HG02610 (cell line): ENCODE results near the gene RHD.
"Not testable (repeated sequence)": the region's sequence is repeated elsewhere in the genome, so short reads cannot be mapped to it uniquely, and the experiment has no call there.

Experiments
- ATAC-seq: cut with Tn5 transposase; IDR thresholded peaks from one replicate; pipeline ENCODE4 v1.9.1; 2021; ENCODE audit warnings: mild to moderate bottlenecking, moderate library complexity; ENCODE audit not compliant: unreplicated experiment

Gene RHD

DNA sequence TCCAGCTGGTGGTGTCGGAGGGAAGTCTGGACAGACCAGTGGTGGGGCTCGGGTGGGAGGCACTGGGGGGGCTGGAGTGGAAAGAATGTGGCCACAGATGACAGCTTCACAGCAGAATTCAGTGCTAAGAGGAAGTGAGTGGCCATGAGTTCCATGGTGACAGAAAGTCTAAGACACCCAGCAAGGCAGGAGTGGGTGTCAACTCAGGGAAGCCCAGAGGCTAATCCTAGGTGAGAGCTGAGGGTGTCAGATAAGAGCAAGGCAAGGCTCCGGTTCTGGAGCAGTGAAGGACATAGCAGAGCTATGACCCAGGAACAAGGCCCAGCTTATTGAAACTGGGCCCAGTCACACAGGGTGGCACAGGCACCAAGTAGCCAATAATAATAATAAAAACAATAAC lies 30.0 kb downstream of the RHD start:
- not testable (repeated sequence) for ATAC-seq

DNA sequence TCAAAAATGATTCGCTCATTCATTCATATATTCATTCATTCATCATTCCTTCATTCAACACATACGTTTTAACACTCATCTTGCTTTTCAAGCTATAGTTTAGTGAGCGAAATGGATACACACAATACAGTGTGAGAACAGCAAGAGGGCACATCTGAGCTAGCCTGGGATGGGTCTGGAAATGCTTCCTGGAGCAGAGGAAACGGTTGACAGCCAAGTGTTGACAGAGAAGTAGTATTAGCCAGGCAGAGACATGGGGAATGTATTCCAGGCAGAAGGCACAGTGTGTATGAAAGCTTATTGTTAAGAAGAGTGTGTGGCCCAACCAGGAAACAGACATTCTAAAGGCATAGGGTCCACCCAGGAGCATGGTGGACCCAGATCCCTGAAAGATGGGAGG lies 32.6 kb downstream of the RHD start:
- not testable (repeated sequence) for ATAC-seq

DNA sequence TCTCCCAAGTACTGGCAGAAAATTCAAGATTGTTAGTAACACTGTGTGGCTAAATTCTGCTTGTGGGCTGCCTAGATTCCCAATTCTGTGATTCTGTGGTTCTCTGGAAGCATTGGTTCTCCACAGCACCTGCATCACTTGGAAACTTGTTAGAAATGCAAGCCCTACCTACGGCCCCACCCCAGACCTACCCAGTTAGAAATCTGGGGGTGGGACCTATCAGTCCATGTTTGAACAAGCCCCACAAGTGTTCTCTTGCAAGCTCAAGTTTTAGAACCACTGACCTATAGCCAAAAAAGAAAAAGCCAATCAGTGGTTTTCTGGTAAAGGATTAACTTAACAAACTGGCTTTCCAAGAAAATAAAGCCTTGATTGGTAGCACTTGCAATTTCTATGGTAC lies 35.9 kb downstream of the RHD start:
- not testable (repeated sequence) for ATAC-seq

DNA sequence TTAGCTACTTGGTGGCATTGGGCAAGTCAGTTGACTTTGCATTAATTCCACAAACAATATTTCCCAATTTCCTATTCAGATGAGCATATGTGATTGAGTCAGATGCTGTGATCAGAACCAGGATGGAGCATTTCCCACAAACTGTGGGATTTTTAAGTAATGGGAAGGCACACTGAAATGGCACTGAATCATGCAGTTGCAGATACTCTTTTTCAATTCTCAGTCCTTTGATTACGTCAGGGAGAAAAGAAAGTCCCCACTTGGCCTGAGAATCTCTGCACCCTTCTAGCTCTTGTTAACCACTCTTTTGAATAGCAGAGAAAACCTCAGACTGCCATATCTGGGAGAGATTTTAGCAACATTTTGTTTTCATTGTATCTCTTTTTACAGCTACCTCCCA lies 36.8 kb downstream of the RHD start:
- peak; percentile 39 for ATAC-seq

DNA sequence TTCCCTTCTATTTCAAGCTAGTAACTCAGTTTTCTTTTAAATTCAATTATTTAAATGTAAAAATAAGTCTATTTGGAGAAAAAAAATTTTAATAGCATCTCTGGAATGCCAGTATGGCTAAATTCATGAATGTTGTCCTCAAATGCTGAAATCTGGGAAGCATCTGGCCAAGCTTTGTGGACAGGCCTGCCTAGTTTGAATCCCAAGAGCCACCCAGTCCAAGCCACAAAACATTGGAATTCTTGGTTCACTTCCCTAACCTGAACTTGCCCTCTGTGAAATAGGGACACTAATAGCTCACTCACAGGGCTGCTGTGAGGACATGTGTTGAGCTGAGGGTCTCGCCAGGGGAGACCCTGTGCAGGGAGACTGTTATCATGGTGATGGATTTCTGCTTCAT lies 37.2 kb downstream of the RHD start:
- not testable (repeated sequence) for ATAC-seq

DNA sequence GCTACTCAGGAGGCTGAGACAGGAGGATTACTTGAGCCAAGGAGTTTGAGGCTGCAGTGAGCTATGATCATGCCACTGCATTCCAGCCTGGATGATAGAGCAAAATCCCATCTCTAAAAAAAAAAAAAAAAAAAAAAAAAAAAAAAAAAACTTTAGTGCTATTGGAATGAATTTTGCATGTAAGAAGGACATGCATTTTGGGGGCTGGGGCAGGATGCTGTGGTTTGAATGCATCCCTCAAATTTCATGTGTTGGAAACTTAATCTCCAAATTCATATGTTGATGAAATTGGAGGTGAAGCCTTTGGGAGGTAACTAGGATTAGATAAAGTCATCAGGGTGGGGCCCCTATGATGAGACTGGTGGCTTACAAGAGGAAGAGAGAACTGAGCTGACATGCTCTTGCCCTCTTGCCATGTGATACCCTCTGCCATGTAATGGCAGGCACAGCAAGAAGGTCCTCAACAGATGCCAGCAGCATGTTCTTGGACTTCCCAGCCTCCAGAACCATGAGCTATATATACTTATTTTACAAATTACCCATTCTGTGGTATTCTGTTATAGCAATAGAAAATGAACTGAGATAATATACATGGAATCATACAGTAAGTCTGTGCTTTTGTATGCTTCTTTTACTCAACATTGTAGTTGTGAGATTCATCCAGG lies 40.6 kb downstream of the RHD start:
- not testable (repeated sequence) for ATAC-seq

DNA sequence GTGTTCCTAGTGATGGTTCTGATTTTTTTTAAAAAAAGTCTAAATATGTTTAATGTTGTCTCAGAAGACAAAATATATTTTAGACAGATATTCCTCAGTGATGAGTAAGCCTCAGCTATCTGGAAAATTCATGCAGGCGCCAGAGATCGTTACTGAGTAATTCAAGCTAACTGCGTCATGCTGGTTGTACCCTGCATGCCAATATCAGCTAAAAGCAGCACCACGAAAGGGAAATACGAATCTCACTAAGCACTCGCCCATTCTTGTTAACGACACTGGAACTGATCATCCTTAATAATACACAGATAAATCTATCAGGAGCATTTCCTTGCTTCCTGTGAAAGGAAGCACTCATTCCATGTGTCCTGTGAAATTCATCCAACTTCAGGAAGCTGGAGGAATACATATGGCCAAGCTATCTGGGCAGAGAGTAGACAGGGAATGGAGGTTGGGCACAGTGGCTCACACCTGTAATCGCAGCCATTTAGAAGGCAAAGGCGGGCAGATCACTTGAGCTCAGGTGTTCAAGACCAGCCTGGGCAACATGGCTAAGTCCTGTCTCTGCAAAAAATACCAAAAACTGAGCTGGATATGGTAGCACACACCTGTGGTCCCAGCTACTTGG lies 48.1 kb downstream of the RHD start:
- not testable (repeated sequence) for ATAC-seq

DNA sequence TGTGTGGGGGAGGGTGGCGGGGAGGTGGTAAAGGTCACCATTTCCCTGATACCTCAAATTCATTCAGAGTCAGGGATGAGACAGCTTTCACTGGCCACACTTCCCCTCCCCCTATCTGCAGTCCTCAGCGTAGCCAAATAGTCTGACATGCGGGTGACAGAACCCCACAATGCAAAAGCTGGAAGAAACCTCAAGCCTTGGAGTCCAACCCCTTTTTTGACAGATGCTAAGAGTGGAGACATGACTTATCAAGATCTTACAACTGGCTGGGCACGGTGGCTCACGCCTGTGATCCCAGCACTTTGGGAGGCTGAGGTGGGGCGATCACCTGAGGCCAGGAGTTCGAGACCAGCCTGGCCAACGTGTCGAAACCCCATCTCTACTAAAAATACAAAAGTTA lies 49.8 kb downstream of the RHD start:
- ATAC-seq = not testable (repeated sequence)

DNA sequence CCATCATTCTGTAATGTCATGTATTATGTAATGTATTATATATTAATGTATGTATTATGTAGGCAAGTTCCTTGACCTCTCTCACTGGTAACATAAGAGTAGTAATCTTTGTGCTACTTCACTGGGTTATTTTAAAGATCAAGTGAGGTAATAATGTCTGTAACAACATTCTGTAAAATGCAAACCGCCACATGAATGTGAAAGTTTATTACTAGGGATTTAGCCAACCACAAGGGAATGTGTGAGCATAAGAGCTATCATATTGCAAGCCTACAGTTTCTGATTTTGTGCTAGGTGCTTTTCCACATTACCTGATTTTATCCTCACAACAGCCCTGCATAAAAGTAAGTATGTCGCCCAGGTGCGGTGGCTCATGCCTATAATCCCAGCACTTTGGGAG lies 52.1 kb downstream of the RHD start:
- not testable (repeated sequence) for ATAC-seq

DNA sequence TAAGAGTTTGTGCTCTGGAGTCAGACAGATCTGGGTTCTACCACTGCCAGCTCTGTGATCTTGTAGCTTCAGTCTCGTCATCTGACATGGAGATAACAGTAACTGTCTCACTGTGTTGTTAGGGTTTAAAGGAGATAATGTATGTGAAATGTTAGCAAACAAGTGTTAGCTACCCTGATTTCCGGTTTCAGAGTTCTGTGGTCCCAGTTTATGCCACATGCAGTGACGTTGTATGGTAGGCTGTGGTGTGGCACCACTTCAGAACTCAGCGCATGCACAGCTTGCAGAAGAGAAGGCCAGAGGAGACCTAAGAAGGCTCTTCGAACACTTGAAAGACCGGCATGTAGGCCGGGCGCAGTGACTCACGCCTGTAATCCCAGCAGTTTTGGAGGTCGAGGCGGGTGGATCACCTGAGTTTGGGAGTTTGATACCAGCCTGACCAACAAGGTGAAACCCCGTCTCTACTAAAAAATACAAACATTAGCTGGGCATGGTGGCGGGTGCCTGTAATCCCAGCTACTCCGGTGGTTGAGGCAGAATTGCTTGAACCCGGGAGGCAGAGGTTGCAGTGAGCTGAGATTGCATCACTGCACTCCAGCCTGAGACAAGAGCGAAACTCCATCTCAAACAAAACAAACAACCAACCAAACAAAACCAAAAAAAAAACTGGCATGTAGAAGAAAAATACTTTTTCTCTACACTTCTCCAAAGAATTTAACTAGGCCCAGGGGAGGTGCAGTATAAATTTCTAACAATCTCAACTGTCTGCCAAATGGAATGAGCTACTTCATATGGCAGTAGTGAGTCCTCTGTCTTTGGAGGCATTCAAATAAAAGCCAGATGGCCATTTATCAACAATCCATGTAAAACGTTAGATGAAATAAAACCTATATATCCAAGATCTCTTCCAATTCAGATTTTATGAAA lies 55.8 kb downstream of the RHD start:
- ATAC-seq = not testable (repeated sequence)

DNA sequence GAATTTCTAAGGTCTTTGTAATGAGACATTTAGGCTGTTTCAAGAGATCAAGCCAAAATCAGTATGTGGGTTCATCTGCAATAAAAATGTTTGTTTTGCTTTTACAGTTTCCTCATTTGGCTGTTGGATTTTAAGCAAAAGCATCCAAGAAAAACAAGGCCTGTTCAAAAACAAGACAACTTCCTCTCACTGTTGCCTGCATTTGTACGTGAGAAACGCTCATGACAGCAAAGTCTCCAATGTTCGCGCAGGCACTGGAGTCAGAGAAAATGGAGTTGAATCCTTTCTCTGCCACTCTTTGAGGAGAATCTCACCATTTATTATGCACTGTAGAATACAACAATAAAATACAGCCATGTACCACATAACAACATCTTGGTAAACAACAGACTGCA lies 56.5 kb downstream of the RHD start:
- not testable (repeated sequence) for ATAC-seq

DNA sequence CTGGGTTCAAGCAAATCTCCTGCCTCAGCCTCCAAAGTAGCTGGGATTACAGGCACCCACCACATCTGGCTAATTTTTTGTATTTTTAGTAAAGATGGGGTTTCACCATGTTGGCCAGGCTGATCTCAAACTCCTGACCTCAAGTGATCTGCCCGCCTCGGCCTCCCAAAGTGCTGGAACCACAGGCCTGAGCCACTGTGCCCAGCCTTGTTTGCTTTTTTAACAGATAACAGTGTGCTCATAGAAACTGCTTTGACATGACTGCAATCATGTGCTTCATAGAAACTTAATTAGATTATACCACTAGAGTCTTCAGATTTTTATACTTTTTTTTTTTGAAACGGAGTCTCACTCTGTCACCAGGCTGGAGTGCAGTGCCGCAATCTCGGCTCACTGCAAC lies 57.0 kb downstream of the RHD start:
- not testable (repeated sequence) for ATAC-seq

DNA sequence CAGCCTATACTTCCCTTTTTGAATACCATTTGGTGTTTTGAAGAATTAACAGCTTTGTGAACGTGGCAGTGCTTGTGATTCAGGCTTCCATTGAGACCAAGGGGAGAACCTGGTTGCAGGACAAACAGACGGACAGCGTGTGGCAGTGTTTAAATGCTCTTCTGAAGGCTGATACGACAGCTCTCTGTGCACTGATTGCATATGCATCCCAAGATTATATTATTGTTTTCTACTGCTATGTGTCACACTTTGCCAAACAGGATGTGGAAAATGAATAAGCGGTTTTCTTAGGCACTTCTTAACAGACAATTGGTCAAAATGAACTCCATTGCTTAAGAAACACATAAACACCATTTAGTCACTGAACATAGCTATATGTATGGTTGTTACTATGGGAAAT lies 57.6 kb downstream of the RHD start:
- ATAC-seq = not testable (repeated sequence)

DNA sequence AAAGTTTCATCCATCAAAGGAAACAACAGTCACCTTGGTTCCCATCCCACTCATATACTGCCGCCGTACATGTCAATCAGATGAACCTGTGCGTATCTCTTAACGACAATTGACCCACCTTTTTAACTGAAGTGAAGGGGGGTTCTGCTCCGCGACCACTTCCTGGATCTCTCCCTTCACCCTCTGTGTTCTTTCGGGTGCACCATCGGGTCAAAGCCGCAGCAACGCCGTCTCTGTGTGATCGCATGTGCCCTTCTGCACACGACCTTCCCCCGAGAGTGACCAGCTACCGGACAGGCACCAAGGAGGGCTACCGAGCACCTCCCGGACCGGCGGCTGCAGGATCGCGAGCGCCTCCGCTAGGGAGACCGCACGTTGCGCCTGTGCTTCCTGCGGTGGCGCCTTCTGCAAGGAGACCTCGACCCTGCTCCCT lies 64.6 kb downstream of the RHD start:
- ATAC-seq = peak; percentile 35

DNA sequence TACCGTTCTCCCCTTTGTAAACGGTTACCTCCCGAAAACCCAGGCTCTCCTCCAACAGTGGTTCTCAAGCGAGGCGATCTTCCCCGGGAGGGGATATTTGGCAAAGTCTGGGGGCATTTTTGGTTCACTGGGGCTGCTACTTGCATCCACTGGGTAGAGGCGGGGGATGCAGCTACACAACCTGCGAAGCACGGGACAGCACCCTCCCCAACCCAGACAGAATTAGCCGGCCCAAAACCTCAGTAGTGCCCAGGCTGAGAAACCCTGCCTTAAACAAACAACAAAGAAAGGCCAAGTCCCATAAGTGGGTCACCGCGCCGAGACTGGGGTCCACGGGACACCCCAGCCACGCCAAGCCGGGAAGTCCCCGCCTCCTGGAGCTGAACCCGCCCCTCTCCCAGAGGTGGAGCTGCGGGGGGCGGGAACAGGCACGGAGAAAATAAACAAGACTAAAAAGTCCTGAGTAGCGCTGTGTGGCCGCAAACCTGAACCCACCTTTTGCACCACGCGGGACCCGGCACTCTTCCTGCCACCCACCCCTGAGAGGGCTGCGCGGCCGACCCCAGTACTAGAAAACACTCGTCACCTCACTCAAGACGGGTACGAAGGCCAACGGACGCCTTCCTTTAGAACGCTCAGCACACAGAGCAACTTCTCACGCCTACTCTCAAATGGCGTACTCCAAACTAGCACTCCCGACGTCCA lies 65.3 kb downstream of the RHD start:
- ATAC-seq = peak; percentile 44

DNA sequence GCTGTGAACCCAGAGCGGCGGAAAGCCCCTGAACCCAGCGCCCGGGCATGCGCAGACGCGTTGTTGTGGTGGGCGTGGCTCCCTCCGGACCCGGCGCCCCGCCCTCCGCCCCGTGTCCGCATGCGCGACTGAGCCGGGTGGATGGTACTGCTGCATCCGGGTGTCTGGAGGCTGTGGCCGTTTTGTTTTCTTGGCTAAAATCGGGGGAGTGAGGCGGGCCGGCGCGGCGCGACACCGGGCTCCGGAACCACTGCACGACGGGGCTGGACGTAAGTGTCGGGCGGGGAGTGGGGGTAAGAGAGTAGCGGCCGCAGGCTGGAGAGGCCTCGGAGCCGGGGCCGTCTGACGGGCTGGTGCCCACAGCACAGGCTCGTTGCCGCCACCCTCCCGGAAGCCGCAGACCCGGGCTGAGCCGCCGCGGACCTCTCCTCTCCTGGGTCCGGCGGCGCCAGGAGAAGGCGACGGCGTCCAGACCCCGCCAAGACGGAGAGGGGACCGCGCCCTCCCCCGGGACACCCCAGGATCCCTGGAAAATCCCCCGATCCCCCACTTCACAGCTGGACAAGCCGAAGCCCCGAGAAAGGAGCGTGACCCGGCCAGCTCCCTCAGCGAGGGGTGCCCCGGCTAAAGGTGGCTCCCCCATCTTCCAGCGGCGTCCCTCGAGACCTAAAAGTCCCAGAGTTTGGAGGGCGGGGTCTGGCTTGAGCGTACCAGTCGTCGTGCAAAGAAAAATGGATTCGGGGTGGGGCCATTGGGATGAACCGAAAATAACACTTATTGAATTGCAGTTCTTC lies 66.1 kb downstream of the RHD start, which contains the start of gene TMEM50A:
Gene TMEM50A, plus strand, starts transcription at position 147 of the 794 bp plus-strand sequence. CDS start 2,153 bp downstream, outside the sequence.
- peak; percentile 59 for ATAC-seq

DNA sequence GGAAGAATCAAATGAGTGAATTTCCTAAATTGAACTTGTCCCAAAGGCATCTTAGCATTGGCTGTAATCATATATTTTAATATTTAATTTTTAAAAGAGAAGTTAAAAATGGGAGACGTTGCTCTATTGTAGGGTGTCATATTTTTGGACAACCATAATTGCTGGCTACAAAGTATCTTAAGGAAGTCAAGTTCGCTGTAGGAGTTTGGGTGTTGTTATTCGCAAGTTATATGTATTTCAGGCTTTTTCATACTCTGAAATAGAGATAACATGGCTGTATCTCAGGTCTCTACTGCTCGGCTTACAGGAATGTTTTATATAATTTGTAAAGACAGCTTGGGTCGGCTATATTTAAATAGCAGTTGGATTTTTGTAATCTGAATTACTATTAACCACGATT lies 66.7 kb downstream of the RHD start:
- ATAC-seq = no peak

DNA sequence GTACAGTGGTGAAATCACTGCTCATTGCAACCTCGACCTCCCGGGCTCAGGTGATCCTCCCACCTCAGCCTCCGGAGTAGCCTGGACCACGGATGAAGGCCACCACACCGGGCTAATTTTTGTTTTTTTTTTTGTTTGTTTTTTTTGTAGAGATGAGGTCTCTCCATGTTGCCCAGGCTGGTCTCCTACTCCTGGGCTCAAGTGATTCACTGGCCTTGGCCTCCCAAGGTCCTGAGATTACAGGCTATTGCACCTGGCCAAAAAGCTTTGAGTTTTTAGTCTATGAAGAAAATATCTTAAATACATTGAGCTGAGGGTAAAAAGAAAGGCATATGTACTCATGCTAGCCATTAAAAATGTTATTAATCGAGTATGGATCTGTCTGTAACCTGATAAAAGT lies 69.4 kb downstream of the RHD start:
- no peak for ATAC-seq

DNA sequence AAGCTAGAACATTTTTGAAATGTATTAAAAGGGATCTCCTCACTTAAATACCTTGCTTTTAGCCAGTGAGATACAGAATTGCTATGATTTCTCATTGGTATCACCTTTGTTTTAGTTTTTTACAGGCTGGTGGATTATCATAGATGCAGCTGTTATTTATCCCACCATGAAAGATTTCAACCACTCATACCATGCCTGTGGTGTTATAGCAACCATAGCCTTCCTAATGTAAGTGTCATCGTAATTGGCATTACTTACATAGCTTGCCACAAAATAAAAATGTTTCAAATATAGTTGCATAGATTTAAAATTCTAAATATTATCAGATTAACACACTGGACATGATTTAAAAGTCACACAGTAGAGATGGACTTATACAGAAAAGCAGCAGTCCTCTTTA lies 70.5 kb downstream of the RHD start:
- no peak for ATAC-seq

DNA sequence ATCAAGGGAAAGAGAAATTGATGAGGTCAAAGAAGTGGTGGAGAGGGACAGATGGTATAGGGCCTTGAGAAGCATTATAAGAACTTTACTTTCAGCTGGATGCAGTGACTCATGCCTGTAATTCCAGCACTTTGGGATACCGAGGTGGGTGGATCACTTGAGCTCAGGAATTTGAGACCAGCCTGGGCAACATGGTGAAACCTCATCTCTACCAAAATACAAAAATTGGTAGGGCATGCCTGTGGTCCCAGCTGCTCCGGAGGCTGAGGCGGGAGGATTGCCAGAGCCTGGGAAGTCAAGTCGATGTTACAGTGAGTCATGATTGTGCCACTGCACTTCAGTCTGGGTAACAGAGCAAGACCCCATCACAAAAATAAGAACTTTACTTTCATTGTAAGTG lies 71.6 kb downstream of the RHD start:
- ATAC-seq = no peak
